NB4 (cell line): ENCODE results near the gene CAPSL.

Experiments used
- POLR2A ChIP-seq: IDR thresholded peaks from 2 replicates; pipeline ENCODE4 v1.6.1; 2011; ENCODE audit warnings: mild to moderate bottlenecking; ENCODE audit not compliant: insufficient read length; ENCODE audit errors: extremely low read depth
- TF ChIP-seq, protein P1 (sequence below): IDR thresholded peaks from one replicate; pipeline ENCODE4 v1.5.1; 2012; ENCODE audit warnings: low read depth, low read length

GRCh38 chr5:35971186-35971877 is 32.9 kb upstream of the CAPSL start:
- TF ChIP-seq POLR2A = no peak
- TF ChIP-seq, protein P1, sequence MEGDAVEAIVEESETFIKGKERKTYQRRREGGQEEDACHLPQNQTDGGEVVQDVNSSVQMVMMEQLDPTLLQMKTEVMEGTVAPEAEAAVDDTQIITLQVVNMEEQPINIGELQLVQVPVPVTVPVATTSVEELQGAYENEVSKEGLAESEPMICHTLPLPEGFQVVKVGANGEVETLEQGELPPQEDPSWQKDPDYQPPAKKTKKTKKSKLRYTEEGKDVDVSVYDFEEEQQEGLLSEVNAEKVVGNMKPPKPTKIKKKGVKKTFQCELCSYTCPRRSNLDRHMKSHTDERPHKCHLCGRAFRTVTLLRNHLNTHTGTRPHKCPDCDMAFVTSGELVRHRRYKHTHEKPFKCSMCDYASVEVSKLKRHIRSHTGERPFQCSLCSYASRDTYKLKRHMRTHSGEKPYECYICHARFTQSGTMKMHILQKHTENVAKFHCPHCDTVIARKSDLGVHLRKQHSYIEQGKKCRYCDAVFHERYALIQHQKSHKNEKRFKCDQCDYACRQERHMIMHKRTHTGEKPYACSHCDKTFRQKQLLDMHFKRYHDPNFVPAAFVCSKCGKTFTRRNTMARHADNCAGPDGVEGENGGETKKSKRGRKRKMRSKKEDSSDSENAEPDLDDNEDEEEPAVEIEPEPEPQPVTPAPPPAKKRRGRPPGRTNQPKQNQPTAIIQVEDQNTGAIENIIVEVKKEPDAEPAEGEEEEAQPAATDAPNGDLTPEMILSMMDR = no peak
